NCI-H1092 (cell line): ENCODE data around the gene PLSCR2.
"Not testable (repeated sequence)": the region's sequence is repeated elsewhere in the genome, so short reads cannot be mapped to it uniquely, and the experiment has no call there.

Experiments used
- DNase-seq: peaks from one replicate; lab custom pipeline; 2025; lab: John Stamatoyannopoulos, UW

The PLSCR2 gene

DNA sequence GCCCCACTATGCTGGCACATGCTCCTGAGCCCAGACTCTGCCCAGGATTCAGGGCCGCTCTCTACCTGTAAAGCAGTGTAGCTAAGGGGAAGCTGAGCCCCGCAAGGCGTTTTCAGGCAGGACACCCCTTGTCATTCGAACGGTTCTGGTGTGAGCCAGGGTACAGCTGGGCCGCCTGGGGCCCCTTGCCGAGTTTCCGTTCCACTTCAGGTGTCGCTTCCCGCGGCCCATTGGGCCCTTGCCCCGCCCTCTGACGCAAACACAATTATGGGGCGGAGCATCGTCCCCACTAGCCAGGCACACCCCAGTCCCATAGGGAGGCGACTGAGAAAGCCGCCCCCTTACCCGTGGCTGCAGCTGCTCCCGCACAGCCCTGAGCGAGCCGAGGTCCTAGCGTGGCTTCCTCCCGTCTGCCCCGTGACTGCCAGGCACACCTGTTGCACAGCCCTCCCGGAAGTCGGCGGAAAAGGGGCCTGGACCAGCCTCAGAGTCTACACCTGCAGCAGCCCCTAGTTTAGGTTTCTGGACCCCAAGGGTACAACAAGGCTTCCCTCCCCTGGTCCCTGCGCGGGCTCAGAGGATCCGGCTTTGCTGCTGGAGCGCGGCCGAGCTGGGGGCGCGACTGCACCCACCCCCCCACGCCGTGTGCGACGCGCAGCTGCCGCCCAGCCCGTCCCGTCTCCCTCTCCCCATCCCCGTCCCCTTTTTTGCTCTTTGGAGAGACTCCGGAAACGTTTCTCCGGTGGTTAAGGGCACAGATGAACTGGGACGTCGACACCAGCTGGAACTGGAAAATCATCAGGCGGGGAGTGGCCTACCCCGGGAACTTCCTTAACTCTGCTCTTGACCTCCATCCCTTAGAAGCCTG lies at the start of gene PLSCR2:
Gene PLSCR2, minus strand, starts transcription at position 412 of the 868 bp plus-strand sequence. CDS start 9,657 bp downstream, outside the sequence.
- DNase-seq: peak; percentile 22

GRCh38 chr3:146517684-146518435 lies 48.5 kb upstream of the PLSCR2 start:
- DNase-seq: no peak

GRCh38 chr3:146513386-146514051 lies 44.2 kb upstream of the PLSCR2 start:
- no peak for DNase-seq

GRCh38 chr3:146511402-146512134 lies 42.2 kb upstream of the PLSCR2 start:
- DNase-seq: no peak

- no peak for DNase-seq
Observed at GRCh38 chr3:146507331-146508120, 38.2 kb upstream of the PLSCR2 start.

GRCh38 chr3:146505516-146505915 lies 36.2 kb upstream of the PLSCR2 start:
- no peak for DNase-seq

DNA sequence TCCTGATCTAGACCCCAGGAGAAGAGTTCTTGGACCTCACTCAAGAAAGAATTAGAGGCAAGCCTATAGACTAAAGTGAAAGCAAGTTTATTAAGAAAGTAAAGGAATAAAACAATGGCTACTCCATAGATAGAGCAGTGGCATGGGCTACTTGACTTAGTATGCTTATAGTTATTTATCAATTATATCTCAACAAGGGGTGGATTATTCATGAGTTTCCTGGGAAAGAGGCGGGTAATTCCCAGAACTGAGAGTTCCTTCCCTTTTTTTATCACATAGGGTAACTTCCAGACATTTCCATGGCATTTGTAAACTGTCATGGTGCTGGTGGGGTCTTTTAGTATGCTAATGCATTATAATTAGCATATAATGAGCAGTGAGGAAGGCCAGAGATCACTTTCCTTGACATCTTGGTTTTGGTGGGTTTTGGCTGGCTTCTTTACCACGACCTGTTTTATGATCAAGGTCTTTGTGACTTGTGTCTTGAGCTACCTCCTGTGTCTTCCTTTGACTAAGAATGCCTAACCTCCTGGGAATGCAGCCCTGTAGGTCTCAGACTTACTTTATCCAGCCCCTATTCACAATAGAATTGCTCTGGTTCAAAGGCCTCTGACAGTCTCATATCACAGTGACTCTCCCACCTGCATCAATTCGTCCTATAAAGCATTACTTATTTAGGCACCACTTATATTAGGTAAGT lies 35.3 kb upstream of the PLSCR2 start:
- no peak for DNase-seq

DNA sequence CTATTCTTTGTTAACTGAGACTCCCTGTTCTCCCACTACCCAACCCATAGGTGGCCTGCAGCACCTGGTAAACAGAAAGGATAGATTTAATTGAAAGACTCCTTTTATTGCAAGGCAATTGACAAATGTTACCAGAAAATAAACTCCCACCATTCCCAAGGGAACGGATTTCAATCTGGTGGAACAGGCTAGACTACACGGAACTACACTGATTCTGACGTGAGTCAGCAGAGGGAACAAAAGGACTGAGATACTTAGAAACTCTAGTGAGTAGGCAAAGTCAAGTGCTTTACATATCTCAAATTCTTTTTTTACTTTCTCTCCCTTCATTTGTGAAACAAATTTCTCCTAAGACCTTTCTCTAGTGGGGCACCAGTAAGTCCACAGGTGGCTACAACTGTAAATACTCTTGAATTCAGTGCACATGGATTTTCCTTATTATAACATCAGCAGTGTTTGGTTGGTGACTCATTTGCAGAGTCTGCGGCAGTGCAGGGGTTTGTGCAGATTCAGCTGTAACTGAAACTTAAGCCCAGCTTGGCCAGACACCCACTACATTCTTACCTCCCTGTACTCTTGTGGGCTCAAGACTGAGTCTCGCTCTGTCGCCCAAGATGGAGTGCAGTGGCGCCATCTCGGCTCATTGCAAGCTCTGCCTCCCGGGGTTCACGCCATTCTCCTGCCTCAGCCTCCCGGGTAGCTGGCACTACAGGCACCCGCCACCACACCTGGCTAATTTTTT lies 34.3 kb upstream of the PLSCR2 start:
- no peak for DNase-seq

DNA sequence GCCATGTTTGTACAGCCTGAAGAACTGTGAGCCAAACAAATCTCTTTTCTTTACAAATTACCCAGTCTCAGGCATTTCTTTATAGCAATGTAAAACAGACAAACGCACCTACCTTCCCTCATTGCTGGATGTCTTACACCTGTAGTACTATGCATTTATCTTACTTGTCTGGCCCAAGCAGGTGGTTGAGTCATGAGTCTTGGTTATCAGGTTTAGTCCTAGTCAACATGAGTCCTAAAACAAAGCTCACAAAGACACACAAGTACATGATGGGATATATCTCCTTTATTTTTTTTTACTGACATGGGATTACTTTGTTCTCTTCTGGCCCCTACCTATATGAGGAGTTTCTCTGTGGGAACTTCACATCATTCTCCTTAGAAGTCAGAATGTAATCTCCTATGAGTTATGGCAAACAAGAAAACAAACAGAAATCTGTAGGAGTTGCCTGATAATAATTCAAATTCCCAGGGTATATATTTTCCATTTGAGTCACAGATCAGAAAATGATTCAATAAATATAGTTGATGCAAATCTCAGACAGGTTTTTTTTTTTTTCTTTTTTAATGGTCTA lies 33.6 kb upstream of the PLSCR2 start:
- DNase-seq: no peak

DNA sequence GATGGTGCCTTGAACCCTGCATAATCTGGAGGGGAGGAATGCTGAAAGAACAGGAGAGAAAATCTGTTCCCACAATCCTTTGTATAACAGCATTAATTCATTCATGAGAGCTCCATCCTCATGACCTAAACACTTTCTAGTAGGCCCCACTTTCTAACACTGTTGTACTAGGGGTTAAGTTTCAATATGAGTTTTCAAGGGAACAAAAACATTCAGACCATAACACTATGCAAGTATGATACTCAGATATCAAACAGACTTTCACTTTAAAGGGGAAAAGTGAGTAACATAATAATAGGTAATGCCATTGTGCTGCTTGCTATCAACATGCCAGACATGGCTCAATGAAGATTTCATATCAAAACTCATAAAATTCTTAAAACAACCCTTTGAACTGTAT lies 32.4 kb upstream of the PLSCR2 start:
- DNase-seq: no peak

DNA sequence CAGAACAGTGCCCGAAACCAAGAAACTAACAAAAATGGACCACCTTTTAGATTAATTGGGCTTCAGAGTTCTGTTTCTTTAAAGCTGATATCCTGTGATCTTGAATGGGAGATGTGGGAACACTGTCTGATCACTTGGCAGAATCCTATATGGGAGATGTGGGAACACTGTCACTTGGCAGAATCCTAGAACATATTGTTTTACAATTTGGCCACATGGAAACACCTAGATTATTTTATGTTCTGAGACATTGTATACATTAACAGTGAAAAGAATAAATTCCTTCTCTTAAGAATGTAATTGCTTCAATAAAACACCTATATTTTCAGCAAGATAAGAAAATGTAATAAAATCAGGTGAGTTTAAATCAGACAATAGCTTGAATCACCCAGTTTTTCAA lies 30.3 kb upstream of the PLSCR2 start:
- DNase-seq: no peak

- DNase-seq: no peak
Observed at GRCh38 chr3:146498002-146498736, 28.8 kb upstream of the PLSCR2 start.

GRCh38 chr3:146497145-146497843 lies 27.9 kb upstream of the PLSCR2 start:
- not testable (repeated sequence) for DNase-seq

- DNase-seq: no peak
Observed at GRCh38 chr3:146496726-146497125, 27.4 kb upstream of the PLSCR2 start.

GRCh38 chr3:146496251-146496650 lies 26.9 kb upstream of the PLSCR2 start:
- no peak for DNase-seq

DNA sequence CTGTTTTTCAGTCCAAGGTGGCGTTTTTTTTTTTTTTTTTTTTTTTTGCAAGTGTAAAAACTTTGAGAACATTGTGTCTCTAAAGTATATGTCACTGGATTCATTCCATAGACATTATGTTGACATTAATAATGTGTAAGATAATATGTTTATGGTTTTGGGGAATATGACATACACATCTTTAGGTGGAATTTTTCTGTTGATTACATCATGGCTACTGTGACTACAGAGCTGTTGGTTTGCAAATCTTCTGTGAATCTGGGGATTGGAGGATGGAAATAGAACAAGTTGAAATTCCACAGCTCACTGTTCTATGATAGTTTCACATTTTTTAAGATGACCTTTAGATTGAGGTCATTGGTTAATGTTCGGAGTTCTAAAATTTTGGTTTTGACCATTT lies 24.4 kb upstream of the PLSCR2 start:
- DNase-seq: no peak

- no peak for DNase-seq
Observed at GRCh38 chr3:146493221-146493620, 23.9 kb upstream of the PLSCR2 start.

GRCh38 chr3:146491303-146491702 lies 21.9 kb upstream of the PLSCR2 start:
- DNase-seq: no peak
